Nephron progenitor cell (in vitro differentiated cells): Measurements from ENCODE around the gene GYS1.

Experiments
- DNase-seq: peaks from one replicate; pipeline ENCODE4 v3.0.0; 2021
- H3K27ac Mint-ChIP-seq: 2 replicates; pipeline ENCODE4 v1.8.0; 2021; ENCODE audit warnings: mild to moderate bottlenecking, moderate library complexity, mixed read lengths
- H3K27me3 Mint-ChIP-seq: 2 replicates; pipeline ENCODE4 v1.8.0; 2021; ENCODE audit warnings: mild to moderate bottlenecking, low read depth, mixed read lengths; ENCODE audit not compliant: poor library complexity
- H3K36me3 Mint-ChIP-seq: 2 replicates; pipeline ENCODE4 v1.8.0; 2021; ENCODE audit warnings: low read depth, mixed read lengths
- H3K4me1 Mint-ChIP-seq: 2 replicates; pipeline ENCODE4 v1.8.0; 2021; ENCODE audit warnings: mixed read lengths
- H3K4me3 Mint-ChIP-seq: 2 replicates; pipeline ENCODE4 v1.8.0; 2021; ENCODE audit warnings: mild to moderate bottlenecking, moderate library complexity, mixed read lengths
- H3K9me3 Mint-ChIP-seq: 2 replicates; pipeline ENCODE4 v1.8.0; 2021; ENCODE audit warnings: mild to moderate bottlenecking, moderate library complexity, mixed read lengths
- TF ChIP-seq, protein P1 (sequence below): fragments of 200-600 bp; sonication (generic); IDR thresholded peaks from 2 replicates; pipeline ENCODE4 v1.5.0; 2021; ENCODE audit warnings: antibody characterized with exemption

Gene GYS1

GRCh38 chr19:49010453-49010852, 17.3 kb upstream of the GYS1 start:
- no peak for DNase-seq
- Mint-ChIP-seq H3K27ac (no peak overlapping the region), H3K36me3 (peaks cover 47% of the 10 kb centered on the region), H3K9me3 (no peaks in the 10 kb centered on the region), H3K4me3 (no peak overlapping the region), H3K27me3 (peaks cover 3% of the 10 kb centered on the region), H3K4me1 (no peaks in the 10 kb centered on the region)
- TF ChIP-seq, protein P1, sequence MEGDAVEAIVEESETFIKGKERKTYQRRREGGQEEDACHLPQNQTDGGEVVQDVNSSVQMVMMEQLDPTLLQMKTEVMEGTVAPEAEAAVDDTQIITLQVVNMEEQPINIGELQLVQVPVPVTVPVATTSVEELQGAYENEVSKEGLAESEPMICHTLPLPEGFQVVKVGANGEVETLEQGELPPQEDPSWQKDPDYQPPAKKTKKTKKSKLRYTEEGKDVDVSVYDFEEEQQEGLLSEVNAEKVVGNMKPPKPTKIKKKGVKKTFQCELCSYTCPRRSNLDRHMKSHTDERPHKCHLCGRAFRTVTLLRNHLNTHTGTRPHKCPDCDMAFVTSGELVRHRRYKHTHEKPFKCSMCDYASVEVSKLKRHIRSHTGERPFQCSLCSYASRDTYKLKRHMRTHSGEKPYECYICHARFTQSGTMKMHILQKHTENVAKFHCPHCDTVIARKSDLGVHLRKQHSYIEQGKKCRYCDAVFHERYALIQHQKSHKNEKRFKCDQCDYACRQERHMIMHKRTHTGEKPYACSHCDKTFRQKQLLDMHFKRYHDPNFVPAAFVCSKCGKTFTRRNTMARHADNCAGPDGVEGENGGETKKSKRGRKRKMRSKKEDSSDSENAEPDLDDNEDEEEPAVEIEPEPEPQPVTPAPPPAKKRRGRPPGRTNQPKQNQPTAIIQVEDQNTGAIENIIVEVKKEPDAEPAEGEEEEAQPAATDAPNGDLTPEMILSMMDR, result no peak

GRCh38 chr19:49009828-49010227, 16.7 kb upstream of the GYS1 start:
- Mint-ChIP-seq H3K27me3 (peaks cover 3% of the 10 kb centered on the region), H3K36me3 (peaks cover 49% of the 10 kb centered on the region), H3K27ac (no peak overlapping the region), H3K4me1 (no peaks in the 10 kb centered on the region), H3K9me3 (no peaks in the 10 kb centered on the region), H3K4me3 (no peak overlapping the region)
- TF ChIP-seq, protein P1, result no peak
- no peak for DNase-seq

DNA sequence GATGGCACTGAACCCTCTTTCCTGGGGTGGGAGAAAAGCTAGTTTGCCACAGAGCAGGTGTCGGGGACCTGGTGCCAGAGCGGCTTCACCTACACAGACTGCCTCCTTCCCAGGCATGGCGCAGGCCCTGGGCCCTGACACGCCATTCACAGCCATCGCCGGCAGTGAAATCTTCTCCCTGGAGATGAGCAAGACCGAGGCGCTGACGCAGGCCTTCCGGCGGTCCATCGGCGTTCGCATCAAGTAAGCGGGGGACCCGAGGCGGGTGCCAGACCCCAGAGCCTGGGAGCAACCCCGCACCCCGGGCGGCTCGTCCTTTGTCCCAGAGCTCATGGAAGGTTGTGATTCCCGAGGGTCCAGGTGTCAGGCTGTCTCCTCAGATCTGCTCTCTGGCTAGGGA, 13.8 kb upstream of the GYS1 start:
- TF ChIP-seq, protein P1, result no peak
- H3K4me3 Mint-ChIP-seq, result no peak overlapping the region
- no peak overlapping the region for H3K27ac Mint-ChIP-seq
- H3K27me3 Mint-ChIP-seq, result peaks cover 3% of the 10 kb centered on the region
- no peak for DNase-seq
- H3K36me3 Mint-ChIP-seq, result peaks cover 53% of the 10 kb centered on the region
- H3K9me3 Mint-ChIP-seq, result no peaks in the 10 kb centered on the region
- H3K4me1 Mint-ChIP-seq, result no peaks in the 10 kb centered on the region

DNA sequence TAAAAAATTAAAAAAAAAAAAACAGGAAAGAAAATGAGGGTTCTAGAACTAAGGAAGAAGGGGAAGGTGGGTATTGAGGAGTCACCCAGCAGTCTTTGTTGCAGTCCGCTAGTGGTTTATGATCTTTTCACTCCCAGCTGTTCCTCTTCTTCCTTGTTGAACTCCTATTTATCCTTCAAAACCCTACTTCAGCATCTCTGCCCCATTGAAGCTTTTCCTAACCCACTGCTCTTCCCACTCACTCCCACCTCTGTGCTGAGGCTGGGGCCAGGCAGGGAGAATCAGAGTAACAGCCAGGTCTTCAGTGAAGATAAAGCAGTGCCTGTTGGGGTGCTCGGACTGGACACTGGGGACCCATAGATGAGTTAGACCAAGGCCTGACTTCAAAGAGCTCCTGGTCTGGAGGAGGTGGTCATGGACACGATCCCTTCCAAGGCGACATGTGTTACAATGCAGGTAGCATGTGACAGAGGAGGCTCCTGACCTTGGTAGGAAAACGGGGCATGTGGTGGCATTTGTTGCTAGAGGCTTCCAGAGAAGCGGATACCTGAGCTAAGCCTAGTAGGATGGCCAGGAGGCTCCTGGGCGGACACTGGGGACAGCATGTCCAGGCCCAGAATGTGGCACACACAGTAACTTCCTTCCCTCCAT, 12.0 kb upstream of the GYS1 start:
- H3K9me3 Mint-ChIP-seq, result no peaks in the 10 kb centered on the region
- TF ChIP-seq, protein P1, result no peak
- H3K4me1 Mint-ChIP-seq, result no peaks in the 10 kb centered on the region
- H3K36me3 Mint-ChIP-seq, result peaks cover 44% of the 10 kb centered on the region
- H3K27me3 Mint-ChIP-seq, result no peaks in the 10 kb centered on the region
- no peak overlapping the region for H3K27ac Mint-ChIP-seq
- no peak overlapping the region for H3K4me3 Mint-ChIP-seq
- DNase-seq, result no peak

- TF ChIP-seq, protein P1, result no peak
- H3K27me3 Mint-ChIP-seq, result no peaks in the 10 kb centered on the region
- no peak for DNase-seq
- H3K36me3 Mint-ChIP-seq, result peaks cover 50% of the 10 kb centered on the region
- H3K4me1 Mint-ChIP-seq, result no peaks in the 10 kb centered on the region
- no peaks in the 10 kb centered on the region for H3K9me3 Mint-ChIP-seq
- no peak overlapping the region for H3K4me3 Mint-ChIP-seq
- no peak overlapping the region for H3K27ac Mint-ChIP-seq
Measured at GRCh38 chr19:49004133-49004532, 11.0 kb upstream of the GYS1 start.
